ENCODE results near the gene PEF1. TPM values are rescaled to one million over a fixed set of nuclear protein-coding genes. Genes with fewer than 3 reads are reported as not detected.

PEF1 gene
- polyA plus RNA-seq, 1 donor (not counting 4 experiments of a cell fraction or from before 2014, with no cell fraction given): 72.2 TPM

DNA sequence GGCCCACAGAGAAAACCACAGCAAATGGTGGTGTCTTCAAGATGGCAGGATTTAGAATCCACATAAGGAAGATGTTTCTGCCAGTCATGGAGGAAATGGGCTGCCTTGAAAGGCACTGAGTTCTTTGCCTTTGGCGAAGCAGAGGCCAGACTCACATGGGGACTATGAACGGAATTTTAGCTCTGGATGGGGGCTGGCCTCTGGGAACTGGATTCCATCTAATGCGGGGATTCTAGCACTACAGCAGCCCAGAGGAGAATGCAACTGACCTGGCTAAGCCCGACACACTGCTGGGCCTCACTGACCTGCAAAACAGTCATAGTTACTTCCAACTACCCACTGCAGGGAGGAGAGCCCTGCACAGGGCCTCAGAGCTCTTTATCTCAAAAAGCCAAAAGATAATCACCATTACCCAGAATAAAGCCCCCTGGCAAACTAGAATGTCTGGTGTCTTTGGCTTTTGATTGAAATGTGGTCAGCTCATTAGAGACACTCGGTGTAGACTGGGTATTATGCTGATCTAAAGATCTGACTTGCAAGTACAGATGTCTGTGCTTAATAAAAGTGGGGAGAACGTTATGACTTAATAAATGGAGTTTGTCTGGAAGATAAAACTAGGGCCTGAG is 15.6 kb downstream of the PEF1 start:
- H3K9me1 ChIP-seq (ENCODE audit: control insufficient read depth, extremely low read depth, insufficient read depth, low read length): no peaks in the 10 kb centered on the region
- H3K27me3 ChIP-seq (ENCODE audit: control insufficient read depth, extremely low read depth, insufficient read depth, low read length): no peaks in the 10 kb centered on the region
- H3K4me1 ChIP-seq (ENCODE audit: control insufficient read depth, extremely low read depth, insufficient read depth, low read length): peaks cover 15% of the 10 kb centered on the region
- DNase-seq (ENCODE audit: low read depth, low spot score) (no peak), FAIRE-seq (no peak)
- H2AFZ ChIP-seq (ENCODE audit: control insufficient read depth, low read length): no peak overlapping the region
- H3K27ac ChIP-seq (ENCODE audit: control insufficient read depth, insufficient read depth, low read length): no peak overlapping the region
- H3K36me3 ChIP-seq (ENCODE audit: control insufficient read depth in 2 of 2, extremely low read depth in 1 of 2, insufficient read depth in 2 of 2, low read length in 2 of 2): peaks cover 32 to 46% of the 10 kb centered on the region in 2 experiments
- H3K9ac ChIP-seq (ENCODE audit: control insufficient read depth, extremely low read depth, insufficient read depth, low read length): no peak overlapping the region
- no peaks in the 10 kb centered on the region for H3K9me3 ChIP-seq (ENCODE audit: control insufficient read depth, low read depth, low read length)
- H3K4me2 ChIP-seq (ENCODE audit: control insufficient read depth, extremely low read depth, insufficient read depth, low read depth, low read length): no peak overlapping the region
- dilution Hi-C loops (cut with MboI; ENCODE audit: extremely low pct_ligation_motif_present, low sequenced_read_pairs): no loop called here
- no peak for TF ChIP-seq EZH2 (IDR thresholded peaks at IDR 0.05; ENCODE audit: low read length)
- TF ChIP-seq, protein P1, sequence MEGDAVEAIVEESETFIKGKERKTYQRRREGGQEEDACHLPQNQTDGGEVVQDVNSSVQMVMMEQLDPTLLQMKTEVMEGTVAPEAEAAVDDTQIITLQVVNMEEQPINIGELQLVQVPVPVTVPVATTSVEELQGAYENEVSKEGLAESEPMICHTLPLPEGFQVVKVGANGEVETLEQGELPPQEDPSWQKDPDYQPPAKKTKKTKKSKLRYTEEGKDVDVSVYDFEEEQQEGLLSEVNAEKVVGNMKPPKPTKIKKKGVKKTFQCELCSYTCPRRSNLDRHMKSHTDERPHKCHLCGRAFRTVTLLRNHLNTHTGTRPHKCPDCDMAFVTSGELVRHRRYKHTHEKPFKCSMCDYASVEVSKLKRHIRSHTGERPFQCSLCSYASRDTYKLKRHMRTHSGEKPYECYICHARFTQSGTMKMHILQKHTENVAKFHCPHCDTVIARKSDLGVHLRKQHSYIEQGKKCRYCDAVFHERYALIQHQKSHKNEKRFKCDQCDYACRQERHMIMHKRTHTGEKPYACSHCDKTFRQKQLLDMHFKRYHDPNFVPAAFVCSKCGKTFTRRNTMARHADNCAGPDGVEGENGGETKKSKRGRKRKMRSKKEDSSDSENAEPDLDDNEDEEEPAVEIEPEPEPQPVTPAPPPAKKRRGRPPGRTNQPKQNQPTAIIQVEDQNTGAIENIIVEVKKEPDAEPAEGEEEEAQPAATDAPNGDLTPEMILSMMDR (optimal IDR thresholded peaks at IDR 0.05 in 1 of 3, IDR thresholded peaks at IDR 0.05 in 1 of 3, conservative IDR thresholded peaks at IDR 0.05 in 1 of 3; ENCODE audit: extremely low read depth in 1 of 3, insufficient read depth in 2 of 3, low read length in 3 of 3): no peak
- no peaks in the 10 kb centered on the region for H4K20me1 ChIP-seq (ENCODE audit: control insufficient read depth, extremely low read depth, insufficient read depth, low read length)
- H3K4me3 ChIP-seq (ENCODE audit: control insufficient read depth in 2 of 3, extremely low read depth in 1 of 3, insufficient read depth in 2 of 3, low read depth in 1 of 3, low read length in 3 of 3): no peak overlapping the region
- no peaks in the 10 kb centered on the region for H3K79me2 ChIP-seq (ENCODE audit: control insufficient read depth, insufficient read depth, low read length)

DNA sequence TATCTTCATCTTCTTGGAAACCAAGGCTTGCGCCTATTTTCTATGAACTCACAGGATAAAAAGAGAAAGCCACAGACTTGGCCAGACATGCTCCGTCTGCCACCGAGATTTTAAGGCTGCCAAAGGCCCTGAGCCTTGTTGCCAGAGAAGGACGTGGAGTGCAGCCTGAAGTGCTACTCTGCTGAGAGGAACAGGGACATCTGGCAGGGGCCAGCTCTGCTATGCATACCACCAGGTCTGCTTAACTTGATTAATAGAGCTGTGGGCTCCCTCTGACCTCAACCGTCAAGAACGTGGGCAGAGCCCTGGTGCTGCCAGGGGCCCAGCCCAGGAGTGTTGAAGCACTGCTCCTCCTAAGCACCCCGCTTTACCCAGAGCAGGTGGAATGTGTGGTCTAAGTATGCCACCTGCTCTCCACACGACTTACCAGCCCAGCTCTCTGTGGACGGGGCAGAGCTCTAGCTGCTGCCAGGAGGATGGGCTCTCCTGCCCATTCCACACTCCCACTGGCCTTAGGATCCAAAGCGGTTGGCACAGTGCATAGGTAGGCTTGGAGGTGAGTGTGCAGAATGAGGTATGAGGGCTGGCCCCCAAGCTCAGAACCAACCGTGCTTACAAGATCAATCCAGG is 16.6 kb downstream of the PEF1 start:
- Histone ChIP-seq H3K9ac (ENCODE audit: control insufficient read depth, extremely low read depth, insufficient read depth, low read length) (no peak overlapping the region), H3K9me1 (ENCODE audit: control insufficient read depth, extremely low read depth, insufficient read depth, low read length) (no peaks in the 10 kb centered on the region), H3K79me2 (ENCODE audit: control insufficient read depth, insufficient read depth, low read length) (no peaks in the 10 kb centered on the region), H3K9me3 (ENCODE audit: control insufficient read depth, low read depth, low read length) (no peaks in the 10 kb centered on the region), H4K20me1 (ENCODE audit: control insufficient read depth, extremely low read depth, insufficient read depth, low read length) (no peaks in the 10 kb centered on the region), H3K4me1 (ENCODE audit: control insufficient read depth, extremely low read depth, insufficient read depth, low read length) (peaks cover 15% of the 10 kb centered on the region), H3K27me3 (ENCODE audit: control insufficient read depth, extremely low read depth, insufficient read depth, low read length) (no peaks in the 10 kb centered on the region), H3K36me3 (ENCODE audit: control insufficient read depth in 2 of 2, extremely low read depth in 1 of 2, insufficient read depth in 2 of 2, low read length in 2 of 2) (peaks cover 32 to 42% of the 10 kb centered on the region in 2 experiments), H3K4me3 (ENCODE audit: control insufficient read depth in 2 of 3, extremely low read depth in 1 of 3, insufficient read depth in 2 of 3, low read depth in 1 of 3, low read length in 3 of 3) (no peak overlapping the region), H2AFZ (ENCODE audit: control insufficient read depth, low read length) (no peak overlapping the region), H3K4me2 (ENCODE audit: control insufficient read depth, extremely low read depth, insufficient read depth, low read depth, low read length) (no peak overlapping the region), H3K27ac (ENCODE audit: control insufficient read depth, insufficient read depth, low read length) (no peak overlapping the region)
- FAIRE-seq (no peak), DNase-seq (ENCODE audit: low read depth, low spot score) (no peak)
- dilution Hi-C loops (cut with MboI; ENCODE audit: extremely low pct_ligation_motif_present, low sequenced_read_pairs): no loop called here
- TF ChIP-seq, protein P1 (optimal IDR thresholded peaks at IDR 0.05 in 1 of 3, IDR thresholded peaks at IDR 0.05 in 1 of 3, conservative IDR thresholded peaks at IDR 0.05 in 1 of 3; ENCODE audit: extremely low read depth in 1 of 3, insufficient read depth in 2 of 3, low read length in 3 of 3): no peak
- TF ChIP-seq EZH2 (IDR thresholded peaks at IDR 0.05; ENCODE audit: low read length): no peak

Measured in keratinocyte (primary cell).